ENCODE results near the gene TCEA2. TPM values are rescaled to one million over a fixed set of nuclear protein-coding genes. Genes with fewer than 3 reads are reported as not detected.
A peak's percentile ranks its signal among the peaks of the same experiment; 100 is the strongest.
"Not testable (repeated sequence)": the region's sequence is repeated elsewhere in the genome, so short reads cannot be mapped to it uniquely, and the experiment has no call there.

The TCEA2 gene
- total RNA-seq, 2 donors from 2014 or later = 7.9 to 9.9 TPM

GRCh38 chr20:64109831-64110391 lies 46.9 kb downstream of the TCEA2 start:
- DNase-seq (no peak), ATAC-seq (no peak)
- intact Hi-C loops (cut with DNase I, micrococcal nuclease) = no loop called here

GRCh38 chr20:64110411-64111068 lies 47.5 kb downstream of the TCEA2 start:
- intact Hi-C loops (cut with DNase I, micrococcal nuclease) = no loop called here
- DNase-seq = peak in 1 of 2 donors; percentile 18
- ATAC-seq = no peak

- DNase-seq = peak in 1 of 2 donors; percentile 9
- intact Hi-C loops (cut with DNase I, micrococcal nuclease) = no loop called here
- no peak for ATAC-seq
These were observed 49.0 kb downstream of the TCEA2 start for GRCh38 chr20:64111841-64112641.

GRCh38 chr20:64112691-64113443 lies 49.9 kb downstream of the TCEA2 start:
- ATAC-seq (no peak), DNase-seq (peak in 1 of 2 donors; percentile 11)
- intact Hi-C loops (cut with DNase I, micrococcal nuclease) = no loop called here

GRCh38 chr20:64113444-64113775 lies 50.4 kb downstream of the TCEA2 start:
- DNase-seq = no peak
- intact Hi-C loops (cut with DNase I, micrococcal nuclease) = no loop called here

GRCh38 chr20:64113796-64114355 lies 50.9 kb downstream of the TCEA2 start:
- intact Hi-C loops (cut with DNase I, micrococcal nuclease) = no loop called here
- ATAC-seq = no peak
- peak in 1 of 2 donors; percentile 10 for DNase-seq

More at GRCh38 chr20:64113444-64113775, 50.4 kb downstream of the TCEA2 start:
- ATAC-seq = no peak

- intact Hi-C loops (cut with DNase I, micrococcal nuclease) = no loop called here
- no peak for ATAC-seq
- peak in 1 of 2 donors; percentile 14 for DNase-seq
These were observed 51.5 kb downstream of the TCEA2 start for GRCh38 chr20:64114356-64114971.

- DNase-seq (peak in 1 of 2 donors; percentile 16), ATAC-seq (no peak)
- intact Hi-C loops (cut with DNase I, micrococcal nuclease) = no loop called here
These were observed 52.3 kb downstream of the TCEA2 start for GRCh38 chr20:64115171-64115911.

- DNase-seq (no peak), ATAC-seq (no peak)
- intact Hi-C loops (cut with DNase I, micrococcal nuclease) = no loop called here
These were observed 53.0 kb downstream of the TCEA2 start for GRCh38 chr20:64116016-64116415.

- ATAC-seq (no peak), DNase-seq (peak in 1 of 2 donors; percentile 17)
- intact Hi-C loops (cut with DNase I, micrococcal nuclease) = no loop called here
These were observed 53.8 kb downstream of the TCEA2 start for GRCh38 chr20:64116541-64117431.

- intact Hi-C loops (cut with DNase I, micrococcal nuclease); ATAC-seq; DNase-seq: not testable (repeated sequence)
These were observed 54.4 kb downstream of the TCEA2 start for GRCh38 chr20:64117432-64117777.

GRCh38 chr20:64119301-64119680 lies 56.3 kb downstream of the TCEA2 start:
- DNase-seq (no peak), ATAC-seq (no peak)
- intact Hi-C loops (cut with DNase I, micrococcal nuclease) = no loop called here

- intact Hi-C loops (cut with DNase I, micrococcal nuclease) = no loop called here
- DNase-seq = peak in 1 of 2 donors; percentile 14
- ATAC-seq = peak; percentile 16
These were observed 56.8 kb downstream of the TCEA2 start for GRCh38 chr20:64119681-64120341.

- DNase-seq = no peak
- intact Hi-C loops (cut with DNase I, micrococcal nuclease) = no loop called here
These were observed 58.6 kb downstream of the TCEA2 start for GRCh38 chr20:64121586-64121985.

More at GRCh38 chr20:64121586-64121985, 58.6 kb downstream of the TCEA2 start:
- no peak for ATAC-seq
